C1 segment of cervical spinal cord (tissue), 14 donors: ENCODE measurements around the gene MEG3.

Experiments
- DNase-seq, 14 donors: peaks; one replicate each; lab custom pipeline; 2025; lab: John Stamatoyannopoulos, UW

Gene MEG3

GRCh38 chr14:100825713-100826331 lies at the start of gene MEG3:
Gene MEG3, plus strand, starts transcription at chr14:100826118.
- DNase-seq, result peak in 2 of 14 donors; percentile 39 to 82

- no peak for DNase-seq
These were observed 49.1 kb upstream of the MEG3 start for GRCh38 chr14:100776681-100777365.

GRCh38 chr14:100777366-100777817 lies 48.5 kb upstream of the MEG3 start:
- no peak for DNase-seq

GRCh38 chr14:100777818-100778525 lies 47.9 kb upstream of the MEG3 start:
- DNase-seq, result peak in 1 of 14 donors; percentile 51

GRCh38 chr14:100778526-100778882 lies 47.4 kb upstream of the MEG3 start:
- DNase-seq, result no peak

GRCh38 chr14:100778951-100779690 lies 46.8 kb upstream of the MEG3 start:
- DNase-seq, result no peak

- DNase-seq, result no peak
These were observed 46.2 kb upstream of the MEG3 start for GRCh38 chr14:100779691-100780080.

- DNase-seq, result no peak
These were observed 45.7 kb upstream of the MEG3 start for GRCh38 chr14:100780246-100780645.

- no peak for DNase-seq
These were observed 45.1 kb upstream of the MEG3 start for GRCh38 chr14:100780646-100781355.

- no peak for DNase-seq
These were observed 44.0 kb upstream of the MEG3 start for GRCh38 chr14:100781952-100782351.

- DNase-seq, result no peak
These were observed 43.2 kb upstream of the MEG3 start for GRCh38 chr14:100782516-100783320.

GRCh38 chr14:100783630-100784370 lies 42.1 kb upstream of the MEG3 start:
- no peak for DNase-seq

GRCh38 chr14:100784523-100785337 lies 41.2 kb upstream of the MEG3 start:
- DNase-seq, result no peak

GRCh38 chr14:100785338-100785615 lies 40.6 kb upstream of the MEG3 start:
- DNase-seq, result no peak

GRCh38 chr14:100785626-100786025 lies 40.3 kb upstream of the MEG3 start:
- no peak for DNase-seq

GRCh38 chr14:100786131-100786530 lies 39.8 kb upstream of the MEG3 start:
- DNase-seq, result peak in 6 of 14 donors; percentile 8 to 47 (median 24)

GRCh38 chr14:100786576-100787219 lies 39.2 kb upstream of the MEG3 start:
- DNase-seq, result no peak

GRCh38 chr14:100787659-100788058 lies 38.3 kb upstream of the MEG3 start:
- DNase-seq, result no peak

GRCh38 chr14:100788517-100788916 lies 37.4 kb upstream of the MEG3 start:
- no peak for DNase-seq
